D721Med (cell line): ENCODE measurements around the gene COL4A2.
"Not testable (repeated sequence)": the region's sequence is repeated elsewhere in the genome, so short reads cannot be mapped to it uniquely, and the experiment has no call there.

Source experiments
- DNase-seq: peaks from one replicate; pipeline ENCODE4 v3.0.0; 2011; ENCODE audit warnings: low spot score; ENCODE audit not compliant: insufficient read length
- FAIRE-seq: peaks from 2 replicates; lab custom pipeline; 2011; peaks lifted over from hg19 to GRCh38; lab: Jason Lieb, UNC
- TF ChIP-seq, protein P1 (sequence below): IDR thresholded peaks from 2 replicates; pipeline ENCODE4 v1.5.1; 2012; ENCODE audit warnings: mild to moderate bottlenecking, control low read depth; ENCODE audit not compliant: insufficient read depth; ENCODE audit errors: missing control alignments

The COL4A2 gene

DNA sequence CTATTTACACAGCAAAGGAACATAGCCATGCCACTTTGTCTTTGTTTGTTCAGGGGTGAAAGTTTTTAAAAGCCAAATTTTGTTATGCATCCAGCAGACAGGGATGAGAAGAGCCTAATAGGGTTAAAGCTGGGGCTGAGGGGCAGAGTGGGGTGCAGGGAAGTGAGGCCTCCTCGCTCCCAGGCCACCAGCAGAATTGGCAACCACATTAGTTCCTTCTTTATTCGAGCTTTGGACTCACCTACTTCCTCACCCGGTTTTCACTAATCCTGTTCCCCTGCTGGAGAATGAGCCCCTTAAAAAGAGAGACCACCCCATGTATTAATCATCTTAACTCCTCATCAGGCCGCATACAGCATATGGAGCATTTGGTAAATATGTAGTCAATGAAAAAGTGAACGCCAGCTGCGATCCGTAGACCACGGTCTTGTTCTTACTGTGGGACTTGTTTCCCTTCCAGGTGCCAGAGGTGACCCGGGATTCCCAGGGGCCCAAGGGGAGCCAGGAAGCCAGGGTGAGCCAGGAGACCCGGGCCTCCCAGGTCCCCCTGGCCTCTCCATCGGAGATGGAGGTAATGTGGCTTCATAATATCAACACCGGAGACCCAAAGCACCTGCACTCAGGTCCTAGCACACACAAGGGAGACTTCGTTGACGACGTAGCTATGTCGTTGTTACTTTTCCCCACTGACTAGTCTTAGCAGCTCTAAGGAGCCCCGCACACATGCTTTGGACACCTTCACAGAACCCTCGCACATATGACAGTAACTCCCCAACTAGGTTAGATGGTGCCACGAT is 142.3 kb downstream of the COL4A2 start:
- no peak for DNase-seq
- TF ChIP-seq, protein P1, sequence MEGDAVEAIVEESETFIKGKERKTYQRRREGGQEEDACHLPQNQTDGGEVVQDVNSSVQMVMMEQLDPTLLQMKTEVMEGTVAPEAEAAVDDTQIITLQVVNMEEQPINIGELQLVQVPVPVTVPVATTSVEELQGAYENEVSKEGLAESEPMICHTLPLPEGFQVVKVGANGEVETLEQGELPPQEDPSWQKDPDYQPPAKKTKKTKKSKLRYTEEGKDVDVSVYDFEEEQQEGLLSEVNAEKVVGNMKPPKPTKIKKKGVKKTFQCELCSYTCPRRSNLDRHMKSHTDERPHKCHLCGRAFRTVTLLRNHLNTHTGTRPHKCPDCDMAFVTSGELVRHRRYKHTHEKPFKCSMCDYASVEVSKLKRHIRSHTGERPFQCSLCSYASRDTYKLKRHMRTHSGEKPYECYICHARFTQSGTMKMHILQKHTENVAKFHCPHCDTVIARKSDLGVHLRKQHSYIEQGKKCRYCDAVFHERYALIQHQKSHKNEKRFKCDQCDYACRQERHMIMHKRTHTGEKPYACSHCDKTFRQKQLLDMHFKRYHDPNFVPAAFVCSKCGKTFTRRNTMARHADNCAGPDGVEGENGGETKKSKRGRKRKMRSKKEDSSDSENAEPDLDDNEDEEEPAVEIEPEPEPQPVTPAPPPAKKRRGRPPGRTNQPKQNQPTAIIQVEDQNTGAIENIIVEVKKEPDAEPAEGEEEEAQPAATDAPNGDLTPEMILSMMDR: no peak
- FAIRE-seq: no peak

- FAIRE-seq (no peak), DNase-seq (no peak)
- TF ChIP-seq, protein P1: no peak
These were observed 143.2 kb downstream of the COL4A2 start for GRCh38 chr13:110450016-110450900.

DNA sequence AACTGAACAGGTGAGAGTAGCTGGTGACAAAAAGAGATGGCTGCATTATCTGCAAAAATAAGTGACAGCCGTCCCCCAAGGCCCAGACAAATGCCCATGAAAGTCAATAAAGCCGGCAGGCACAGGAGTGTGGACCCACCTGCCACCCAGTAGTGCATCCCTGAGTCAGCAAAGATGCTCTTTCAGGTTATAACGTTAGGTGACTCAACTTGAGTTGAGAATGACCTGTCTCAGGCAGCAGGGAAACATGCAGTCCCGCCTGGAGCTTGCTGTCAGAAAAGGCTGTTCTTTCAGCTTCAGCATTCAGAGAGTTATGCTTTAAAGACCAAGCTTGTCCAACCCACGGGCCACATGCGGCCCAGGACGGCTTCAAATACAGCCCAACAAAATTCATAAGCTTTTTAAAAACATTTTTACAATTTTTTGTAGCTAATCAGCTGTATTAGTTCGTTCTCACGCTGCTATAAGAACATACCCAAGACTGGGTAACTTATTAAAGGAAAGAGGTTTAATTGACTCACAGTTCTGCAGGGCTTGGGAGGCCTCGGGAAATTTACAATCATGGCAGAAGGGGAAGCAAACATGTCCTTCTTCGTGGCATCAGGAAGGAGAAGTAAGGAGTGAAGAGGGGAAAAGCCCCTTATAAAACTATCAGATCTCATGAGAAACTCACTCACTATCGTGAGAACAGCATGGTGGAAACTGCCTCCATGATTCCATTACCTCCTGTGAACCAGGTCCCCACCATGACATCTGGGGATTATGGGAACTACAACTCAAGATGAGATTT is 144.1 kb downstream of the COL4A2 start:
- TF ChIP-seq, protein P1: no peak
- FAIRE-seq (no peak), DNase-seq (no peak)

DNA sequence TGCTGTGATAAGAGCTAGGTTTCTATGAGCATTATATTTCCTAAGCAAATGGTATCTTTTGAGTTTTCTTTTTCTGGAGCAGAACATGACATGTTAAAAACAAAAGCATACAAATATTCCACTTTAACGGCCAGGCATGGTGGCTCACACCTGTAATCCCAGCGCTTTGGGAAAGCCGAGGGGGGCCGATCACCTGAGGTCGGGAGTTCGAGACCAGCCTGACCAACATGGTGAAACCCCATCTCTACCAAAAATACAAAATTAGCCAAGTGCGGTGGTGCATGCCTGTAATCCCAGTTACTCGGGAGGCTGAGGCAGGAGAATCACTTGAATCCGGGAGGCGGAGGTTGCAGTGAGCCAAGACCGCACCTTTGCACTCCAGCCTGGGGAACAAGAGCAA is 146.0 kb downstream of the COL4A2 start:
- FAIRE-seq: not testable (repeated sequence)

GRCh38 chr13:110453797-110454196 is 146.7 kb downstream of the COL4A2 start:
- DNase-seq (no peak), FAIRE-seq (no peak)
- TF ChIP-seq, protein P1: no peak

More for the DNA sequence above, 146.0 kb downstream of the COL4A2 start:
- DNase-seq: not testable (repeated sequence)

DNA sequence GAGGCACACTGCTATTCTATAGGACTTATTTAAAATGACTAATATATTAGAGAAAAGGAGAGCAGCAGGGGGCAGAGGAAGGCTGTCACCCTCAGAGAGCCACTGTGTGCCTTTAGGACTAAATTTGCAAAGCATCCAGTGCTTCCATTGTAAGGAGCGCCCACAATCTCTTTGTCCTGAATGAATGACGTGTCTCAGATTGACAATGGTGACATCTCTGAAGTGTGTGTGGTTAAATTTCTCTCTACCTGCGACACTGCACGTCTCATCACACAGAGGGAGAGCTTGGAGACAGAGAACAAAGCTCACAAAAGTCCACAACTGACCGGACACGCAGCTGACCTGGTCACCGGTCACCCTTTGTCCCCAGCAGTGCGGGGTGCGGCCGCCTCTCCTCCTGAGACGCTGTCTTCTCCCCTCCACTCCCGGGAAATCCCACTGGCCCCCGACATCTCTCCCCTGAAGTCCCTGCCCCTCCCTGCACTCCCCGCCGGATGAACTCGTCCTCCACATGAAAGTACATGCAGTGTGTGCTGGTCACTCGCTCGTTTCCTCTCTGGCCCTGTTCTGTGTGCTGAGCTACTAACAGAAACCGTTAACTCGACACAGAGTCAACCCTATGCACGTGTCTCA is 147.3 kb downstream of the COL4A2 start:
- TF ChIP-seq, protein P1: no peak
- FAIRE-seq (no peak), DNase-seq (no peak)
